ENCODE measurements around the gene ICOSLG.
"Not testable (repeated sequence)": the region's sequence is repeated elsewhere in the genome, so short reads cannot be mapped to it uniquely, and the experiment has no call there.

ICOSLG gene

GRCh38 chr21:44255511-44255981, 14.8 kb upstream of the ICOSLG start:
- TF ChIP-seq MYC (IDR thresholded peaks at IDR 0.05; ENCODE audit: low read depth, low read length) (no peak), MAX (IDR thresholded peaks at IDR 0.05; ENCODE audit: low read depth, low read length) (no peak), POLR2A (IDR thresholded peaks at IDR 0.05; ENCODE audit: extremely low read depth, insufficient read length) (no peak)
- no peak for DNase-seq (ENCODE audit: low read depth)
- H3K4me3 ChIP-seq (ENCODE audit: low read depth, low read length) = no peak overlapping the region

GRCh38 chr21:44253832-44254710, 13.3 kb upstream of the ICOSLG start:
- no peak overlapping the region for H3K4me3 ChIP-seq (ENCODE audit: low read depth, low read length)
- TF ChIP-seq MYC (IDR thresholded peaks at IDR 0.05; ENCODE audit: low read depth, low read length) (no peak), POLR2A (IDR thresholded peaks at IDR 0.05; ENCODE audit: extremely low read depth, insufficient read length) (no peak), CTCF (IDR thresholded peaks at IDR 0.05; ENCODE audit: low read depth, low read length) (no peak), MAX (IDR thresholded peaks at IDR 0.05; ENCODE audit: low read depth, low read length) (no peak)
- DNase-seq (ENCODE audit: low read depth) = no peak

- not testable (repeated sequence) for H3K4me3 ChIP-seq (ENCODE audit: low read depth, low read length); DNase-seq (ENCODE audit: low read depth)
Measured at GRCh38 chr21:44249204-44250037, 8.7 kb upstream of the ICOSLG start.

GRCh38 chr21:44247904-44248303, 7.2 kb upstream of the ICOSLG start:
- H3K4me3 ChIP-seq (ENCODE audit: low read depth, low read length) = not testable (repeated sequence)

GRCh38 chr21:44243980-44244379, 3.2 kb upstream of the ICOSLG start:
- DNase-seq (ENCODE audit: low read depth); H3K4me3 ChIP-seq (ENCODE audit: low read depth, low read length): not testable (repeated sequence)

More at GRCh38 chr21:44247904-44248303, 7.2 kb upstream of the ICOSLG start:
- not testable (repeated sequence) for DNase-seq (ENCODE audit: low read depth)

- not testable (repeated sequence) for DNase-seq (ENCODE audit: low read depth); H3K4me3 ChIP-seq (ENCODE audit: low read depth, low read length)
Measured at GRCh38 chr21:44241281-44241680, 538 bp upstream of the ICOSLG start.

- DNase-seq (ENCODE audit: low read depth) = not testable (repeated sequence)
Measured at GRCh38 chr21:44240353-44240752, 390 bp downstream of the ICOSLG start.

GRCh38 chr21:44229561-44229960, 11.2 kb downstream of the ICOSLG start:
- DNase-seq (ENCODE audit: low read depth) = not testable (repeated sequence)

More at GRCh38 chr21:44240353-44240752, 390 bp downstream of the ICOSLG start:
- H3K4me3 ChIP-seq (ENCODE audit: low read depth, low read length) = not testable (repeated sequence)

GRCh38 chr21:44228109-44228508, 12.6 kb downstream of the ICOSLG start:
- not testable (repeated sequence) for H3K4me3 ChIP-seq (ENCODE audit: low read depth, low read length); DNase-seq (ENCODE audit: low read depth)

More at GRCh38 chr21:44229561-44229960, 11.2 kb downstream of the ICOSLG start:
- H3K4me3 ChIP-seq (ENCODE audit: low read depth, low read length) = not testable (repeated sequence)

- H3K4me3 ChIP-seq (ENCODE audit: low read depth, low read length); DNase-seq (ENCODE audit: low read depth): not testable (repeated sequence)
Measured at GRCh38 chr21:44227614-44228013, 13.1 kb downstream of the ICOSLG start.

GRCh38 chr21:44225605-44226004, 15.1 kb downstream of the ICOSLG start:
- H3K4me3 ChIP-seq (ENCODE audit: low read depth, low read length); DNase-seq (ENCODE audit: low read depth): not testable (repeated sequence)

GRCh38 chr21:44223334-44223733, 17.4 kb downstream of the ICOSLG start:
- not testable (repeated sequence) for H3K4me3 ChIP-seq (ENCODE audit: low read depth, low read length); DNase-seq (ENCODE audit: low read depth)

GRCh38 chr21:44220674-44221073, 20.1 kb downstream of the ICOSLG start:
- H3K4me3 ChIP-seq (ENCODE audit: low read depth, low read length); DNase-seq (ENCODE audit: low read depth): not testable (repeated sequence)

- not testable (repeated sequence) for H3K4me3 ChIP-seq (ENCODE audit: low read depth, low read length); DNase-seq (ENCODE audit: low read depth)
Measured at GRCh38 chr21:44218461-44218860, 22.3 kb downstream of the ICOSLG start.

GRCh38 chr21:44211978-44212377, 28.8 kb downstream of the ICOSLG start:
- DNase-seq (ENCODE audit: low read depth); H3K4me3 ChIP-seq (ENCODE audit: low read depth, low read length): not testable (repeated sequence)

- H3K4me3 ChIP-seq (ENCODE audit: low read depth, low read length); DNase-seq (ENCODE audit: low read depth): not testable (repeated sequence)
Measured at GRCh38 chr21:44211574-44211973, 29.2 kb downstream of the ICOSLG start.
